Measurements from ENCODE around the gene HUS1B.

HUS1B gene

GRCh38 chr6:683742-684440, 27.0 kb upstream of the HUS1B start:
- no peak for TF ChIP-seq CTCF (IDR thresholded peaks at IDR 0.05)
- H3K9me3 ChIP-seq: no peaks in the 10 kb centered on the region
- peak overlapping the region; percentile 6 to 21 for H3K4me3 ChIP-seq
- DNase-seq: no peak
- intact Hi-C loops (cut with DNase I; ENCODE audit: low total_unique reads): no loop called here
- no peaks in the 10 kb centered on the region for H3K27me3 ChIP-seq
- peaks cover 0 to 21% (median 7%) of the 10 kb centered on the region in 4 donors for H3K4me1 ChIP-seq
- no peaks in the 10 kb centered on the region for H3K36me3 ChIP-seq
- H3K27ac ChIP-seq: no peak overlapping the region

- H3K4me1 ChIP-seq: peaks cover 0 to 21% (median 7%) of the 10 kb centered on the region in 4 donors
- no peak overlapping the region for H3K4me3 ChIP-seq
- DNase-seq: no peak
- TF ChIP-seq CTCF (IDR thresholded peaks at IDR 0.05): no peak
- intact Hi-C loops (cut with DNase I; ENCODE audit: low total_unique reads): no loop called here
- H3K27ac ChIP-seq: no peak overlapping the region
- H3K27me3 ChIP-seq: no peaks in the 10 kb centered on the region
- no peaks in the 10 kb centered on the region for H3K36me3 ChIP-seq
- no peaks in the 10 kb centered on the region for H3K9me3 ChIP-seq
Measured at GRCh38 chr6:680666-681340, 23.9 kb upstream of the HUS1B start.

GRCh38 chr6:680251-680650, 23.4 kb upstream of the HUS1B start:
- H3K4me1 ChIP-seq: peaks cover 0 to 21% (median 7%) of the 10 kb centered on the region in 4 donors
- no peak for DNase-seq

GRCh38 chr6:679282-679681, 22.4 kb upstream of the HUS1B start:
- Histone ChIP-seq H3K4me1 (peaks cover 0 to 13% (median 7%) of the 10 kb centered on the region in 4 donors), H3K4me3 (no peak overlapping the region), H3K27ac (no peak overlapping the region), H3K9me3 (no peaks in the 10 kb centered on the region), H3K36me3 (no peaks in the 10 kb centered on the region), H3K27me3 (no peaks in the 10 kb centered on the region)
- no peak for DNase-seq
- intact Hi-C loops (cut with DNase I; ENCODE audit: low total_unique reads): no loop called here
- TF ChIP-seq CTCF (IDR thresholded peaks at IDR 0.05): no peak

More at GRCh38 chr6:680251-680650, 23.4 kb upstream of the HUS1B start:
- Histone ChIP-seq H3K27me3 (no peaks in the 10 kb centered on the region), H3K27ac (no peak overlapping the region), H3K36me3 (no peaks in the 10 kb centered on the region), H3K4me3 (no peak overlapping the region), H3K9me3 (no peaks in the 10 kb centered on the region)
- TF ChIP-seq CTCF (IDR thresholded peaks at IDR 0.05): no peak
- intact Hi-C loops (cut with DNase I; ENCODE audit: low total_unique reads): no loop called here

GRCh38 chr6:678520-678919, 21.6 kb upstream of the HUS1B start:
- H3K4me1 ChIP-seq: peaks cover 0 to 5% (median 1%) of the 10 kb centered on the region in 4 donors
- no peak for DNase-seq
- no peaks in the 10 kb centered on the region for H3K9me3 ChIP-seq
- no peaks in the 10 kb centered on the region for H3K36me3 ChIP-seq
- intact Hi-C loops (cut with DNase I; ENCODE audit: low total_unique reads): no loop called here
- H3K4me3 ChIP-seq: no peak overlapping the region
- H3K27me3 ChIP-seq: no peaks in the 10 kb centered on the region
- H3K27ac ChIP-seq: no peak overlapping the region
- no peak for TF ChIP-seq CTCF (IDR thresholded peaks at IDR 0.05)

Measured in tibial artery (tissue), 4 donors.